Astrocyte of the cerebellum (primary cell): ENCODE results near the gene MAGEF1.
A peak's percentile ranks its signal among the peaks of the same experiment; 100 is the strongest.

Experiments used
- DNase-seq: peaks from one replicate; pipeline ENCODE4 v3.0.0-alpha.2; 2011; ENCODE audit warnings: low read depth
- H3K4me3 ChIP-seq: 2 replicates; pipeline ENCODE4 v1.5.1; 2011; ENCODE audit warnings: mild to moderate bottlenecking, low read depth, low read length, moderate library complexity
- in situ Hi-C: cut with HindIII; loops from 2 replicates; pipeline ENCODE4 v1.10.0; 2017; ENCODE audit warnings: low sequenced_read_pairs
- TF ChIP-seq, protein P1 (sequence below): IDR thresholded peaks from 2 replicates; pipeline ENCODE4 v1.5.1; 2012; ENCODE audit warnings: low read length, low read depth, moderate library complexity, mild to moderate bottlenecking; ENCODE audit errors: missing control alignments

MAGEF1 gene

GRCh38 chr3:184711493-184712247 is at the start of gene MAGEF1:
Gene MAGEF1, minus strand, starts transcription at chr3:184712064. Its CDS starts 243 bp downstream, at chr3:184711821.
- peak within 1 kb of the TSS; percentile 83 for H3K4me3 ChIP-seq
- DNase-seq = peak; percentile 43
- TF ChIP-seq, protein P1, sequence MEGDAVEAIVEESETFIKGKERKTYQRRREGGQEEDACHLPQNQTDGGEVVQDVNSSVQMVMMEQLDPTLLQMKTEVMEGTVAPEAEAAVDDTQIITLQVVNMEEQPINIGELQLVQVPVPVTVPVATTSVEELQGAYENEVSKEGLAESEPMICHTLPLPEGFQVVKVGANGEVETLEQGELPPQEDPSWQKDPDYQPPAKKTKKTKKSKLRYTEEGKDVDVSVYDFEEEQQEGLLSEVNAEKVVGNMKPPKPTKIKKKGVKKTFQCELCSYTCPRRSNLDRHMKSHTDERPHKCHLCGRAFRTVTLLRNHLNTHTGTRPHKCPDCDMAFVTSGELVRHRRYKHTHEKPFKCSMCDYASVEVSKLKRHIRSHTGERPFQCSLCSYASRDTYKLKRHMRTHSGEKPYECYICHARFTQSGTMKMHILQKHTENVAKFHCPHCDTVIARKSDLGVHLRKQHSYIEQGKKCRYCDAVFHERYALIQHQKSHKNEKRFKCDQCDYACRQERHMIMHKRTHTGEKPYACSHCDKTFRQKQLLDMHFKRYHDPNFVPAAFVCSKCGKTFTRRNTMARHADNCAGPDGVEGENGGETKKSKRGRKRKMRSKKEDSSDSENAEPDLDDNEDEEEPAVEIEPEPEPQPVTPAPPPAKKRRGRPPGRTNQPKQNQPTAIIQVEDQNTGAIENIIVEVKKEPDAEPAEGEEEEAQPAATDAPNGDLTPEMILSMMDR = no peak
- in situ Hi-C loops = no loop called here

- H3K4me3 ChIP-seq = no peak overlapping the region
- in situ Hi-C loops = no loop called here
- TF ChIP-seq, protein P1 = no peak
- no peak for DNase-seq
These were observed 49.4 kb upstream of the MAGEF1 start for GRCh38 chr3:184761075-184761841.

DNA sequence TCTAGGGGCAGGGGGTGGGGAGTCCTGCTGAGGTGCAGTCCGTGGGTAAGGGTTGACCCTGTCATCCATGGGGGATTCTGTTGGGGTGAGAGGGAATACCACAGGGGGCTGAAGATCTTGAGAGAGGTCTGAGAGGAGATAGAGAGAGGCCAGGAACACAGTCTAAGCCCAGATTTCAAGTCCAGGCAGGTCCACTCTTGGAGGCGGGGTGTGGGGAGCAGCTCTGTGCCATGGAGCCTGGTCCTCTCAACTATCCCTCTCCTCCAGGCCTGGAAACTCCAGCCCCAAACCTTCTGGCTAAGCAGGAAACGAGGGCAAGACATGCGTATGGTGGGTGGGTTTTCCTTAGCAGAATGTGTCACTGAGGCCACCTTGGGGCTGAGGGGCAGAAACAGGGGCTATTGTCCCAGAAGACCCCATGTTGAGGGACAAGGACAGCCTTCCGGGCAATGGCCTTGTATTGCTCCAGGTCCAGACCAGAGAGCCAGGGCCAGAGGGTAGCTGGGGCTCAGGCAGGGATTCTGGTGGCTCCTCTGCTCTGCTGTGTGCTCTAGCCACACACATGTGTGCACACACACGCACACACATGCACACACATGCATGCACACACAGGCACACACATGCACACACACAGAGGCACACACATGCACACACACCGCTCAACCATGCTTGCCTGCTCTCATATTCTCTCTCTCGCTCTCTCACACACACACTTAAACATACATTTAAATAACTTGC is 48.6 kb upstream of the MAGEF1 start:
- no peak for DNase-seq
- H3K4me3 ChIP-seq = no peak overlapping the region
- TF ChIP-seq, protein P1 = no peak
- in situ Hi-C loops = no loop called here

GRCh38 chr3:184759666-184760200 is 47.9 kb upstream of the MAGEF1 start:
- DNase-seq = no peak
- TF ChIP-seq, protein P1 = no peak
- no peak overlapping the region for H3K4me3 ChIP-seq
- in situ Hi-C loops = no loop called here

DNA sequence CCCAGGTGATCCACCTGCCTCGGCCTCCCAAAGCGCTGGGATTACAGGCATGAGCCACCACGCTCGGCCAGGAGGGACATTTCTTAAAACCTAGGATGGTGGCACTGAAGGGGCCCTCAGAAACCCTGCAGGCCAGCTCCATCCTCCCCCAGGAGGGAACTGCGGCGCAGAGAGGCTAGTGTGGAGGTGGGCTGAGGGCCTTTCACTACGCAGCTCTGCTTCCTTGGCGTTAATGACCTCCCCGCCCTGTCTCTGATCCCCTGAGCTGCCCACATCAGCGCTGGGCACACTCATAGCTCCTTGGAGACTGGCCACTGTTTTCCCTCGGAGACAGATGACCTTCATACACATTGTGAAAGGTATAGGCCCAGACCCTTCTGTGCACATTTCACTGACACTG is 46.2 kb upstream of the MAGEF1 start:
- in situ Hi-C loops = no loop called here
- no peak for DNase-seq
- TF ChIP-seq, protein P1 = no peak
- no peak overlapping the region for H3K4me3 ChIP-seq

GRCh38 chr3:184757022-184757651 is 45.3 kb upstream of the MAGEF1 start:
- H3K4me3 ChIP-seq = no peak overlapping the region
- DNase-seq = no peak
- TF ChIP-seq, protein P1 = no peak
- in situ Hi-C loops = no loop called here
